SK-N-SH treated with all-trans-retinoic acid at 6 μM for 48 hours (cell line): ENCODE measurements around the gene TDRD3.

Source experiments
- ATAC-seq: fragments of 200-7000 bp; cut with Tn5 transposase; 3 replicates; pipeline ENCODE4 v1.9.1; 2020; ENCODE audit warnings: mild to moderate bottlenecking, moderate library complexity
- ARNTL ChIP-seq: fragments of 450-650 bp; formaldehyde crosslinking; IDR thresholded peaks from 2 replicates; pipeline ENCODE4 v1.5.0; 2020; ENCODE audit warnings: low read depth, mild to moderate bottlenecking, moderate library complexity, borderline replicate concordance
- BACH2 ChIP-seq: fragments of 250-450 bp; sonication (Bioruptor Pico); IDR thresholded peaks from 2 replicates; pipeline ENCODE4 v1.9.0; 2021; ENCODE audit warnings: mild to moderate bottlenecking, borderline replicate concordance
- ESRRG ChIP-seq: fragments of 250-450 bp; sonication (Bioruptor Pico); IDR thresholded peaks from 2 replicates; pipeline ENCODE4 v1.6.1; 2021; ENCODE audit warnings: mild to moderate bottlenecking
- ISL1 ChIP-seq: fragments of 250-450 bp; sonication (Bioruptor Pico); IDR thresholded peaks from 2 replicates; pipeline ENCODE4 v2.1.2; 2022; ENCODE audit warnings: mild to moderate bottlenecking, moderate library complexity
- PPARA ChIP-seq: fragments of 250-450 bp; sonication (Bioruptor Pico); IDR thresholded peaks from 2 replicates; pipeline ENCODE4 v1.5.0; 2020; ENCODE audit warnings: mild to moderate bottlenecking, borderline replicate concordance
- RARB ChIP-seq: fragments of 250-450 bp; sonication (Bioruptor Pico); IDR thresholded peaks from 2 replicates; pipeline ENCODE4 v1.8.0; 2021; ENCODE audit warnings: mild to moderate bottlenecking, moderate library complexity
- SNAI2 ChIP-seq: fragments of 250-450 bp; sonication (Bioruptor Pico); IDR thresholded peaks from 2 replicates; pipeline ENCODE4 v1.5.0; 2020; ENCODE audit warnings: mild to moderate bottlenecking, moderate library complexity
- TCF4 ChIP-seq: fragments of 250-450 bp; sonication (Bioruptor Pico); IDR thresholded peaks from 2 replicates; pipeline ENCODE4 v1.8.0; 2021; ENCODE audit warnings: mild to moderate bottlenecking, moderate library complexity, borderline replicate concordance
- TOX ChIP-seq: fragments of 250-450 bp; sonication (Bioruptor Pico); IDR thresholded peaks from 2 replicates; pipeline ENCODE4 v1.8.0; 2021; ENCODE audit warnings: mild to moderate bottlenecking, moderate library complexity, borderline replicate concordance
- ZC3H10 ChIP-seq: fragments of 250-450 bp; sonication (Bioruptor Pico); IDR thresholded peaks from 2 replicates; pipeline ENCODE4 v1.5.1; 2021; ENCODE audit warnings: mild to moderate bottlenecking, moderate library complexity
- ZFP3 ChIP-seq: fragments of 250-450 bp; sonication (Bioruptor Pico); IDR thresholded peaks from 2 replicates; pipeline ENCODE4 v1.5.0; 2020; ENCODE audit warnings: mild to moderate bottlenecking, moderate library complexity
- ZFP30 ChIP-seq: fragments of 450-650 bp; formaldehyde crosslinking; IDR thresholded peaks from 2 replicates; pipeline ENCODE4 v1.5.0; 2022; ENCODE audit warnings: mild to moderate bottlenecking, moderate library complexity
- ZNF565 ChIP-seq: fragments of 450-650 bp; formaldehyde crosslinking; conservative IDR thresholded peaks from 2 replicates; pipeline ENCODE4 v1.5.0; 2020; ENCODE audit warnings: low read depth, mild to moderate bottlenecking, moderate library complexity
- ZNF70 ChIP-seq: fragments of 450-650 bp; formaldehyde crosslinking; IDR thresholded peaks from 2 replicates; pipeline ENCODE4 v1.5.0; 2020; ENCODE audit warnings: mild to moderate bottlenecking, moderate library complexity
- TF ChIP-seq, protein P1 (sequence below): fragments of 250-450 bp; sonication (Bioruptor Pico); IDR thresholded peaks from 2 replicates; pipeline ENCODE4 v1.8.0; 2021; ENCODE audit warnings: low read depth, mild to moderate bottlenecking, moderate library complexity, borderline replicate concordance
- TF ChIP-seq, protein P2 (sequence below): fragments of 250-450 bp; sonication (Bioruptor Pico); IDR thresholded peaks from 2 replicates; pipeline ENCODE4 v1.5.0; 2020; ENCODE audit warnings: mild to moderate bottlenecking, moderate library complexity
- TF ChIP-seq, protein P3 (sequence below): fragments of 250-450 bp; sonication (Bioruptor Pico); IDR thresholded peaks from 2 replicates; pipeline ENCODE4 v1.5.1; 2021; ENCODE audit warnings: mild to moderate bottlenecking, moderate library complexity
- TF ChIP-seq, protein P4 (sequence below): fragments of 250-450 bp; sonication (Bioruptor Pico); IDR thresholded peaks from 2 replicates; pipeline ENCODE4 v1.5.1; 2020; ENCODE audit warnings: low read depth, mild to moderate bottlenecking, moderate library complexity

Gene TDRD3

GRCh38 chr13:60427285-60427684 is 30.3 kb downstream of the TDRD3 start:
- ATAC-seq = no peak
- TF ChIP-seq ZNF70 (CRISPR knock-in tag) (no peak), ISL1 (CRISPR knock-in tag) (no peak), ZFP30 (CRISPR knock-in tag) (no peak)
- TF ChIP-seq, protein P1, sequence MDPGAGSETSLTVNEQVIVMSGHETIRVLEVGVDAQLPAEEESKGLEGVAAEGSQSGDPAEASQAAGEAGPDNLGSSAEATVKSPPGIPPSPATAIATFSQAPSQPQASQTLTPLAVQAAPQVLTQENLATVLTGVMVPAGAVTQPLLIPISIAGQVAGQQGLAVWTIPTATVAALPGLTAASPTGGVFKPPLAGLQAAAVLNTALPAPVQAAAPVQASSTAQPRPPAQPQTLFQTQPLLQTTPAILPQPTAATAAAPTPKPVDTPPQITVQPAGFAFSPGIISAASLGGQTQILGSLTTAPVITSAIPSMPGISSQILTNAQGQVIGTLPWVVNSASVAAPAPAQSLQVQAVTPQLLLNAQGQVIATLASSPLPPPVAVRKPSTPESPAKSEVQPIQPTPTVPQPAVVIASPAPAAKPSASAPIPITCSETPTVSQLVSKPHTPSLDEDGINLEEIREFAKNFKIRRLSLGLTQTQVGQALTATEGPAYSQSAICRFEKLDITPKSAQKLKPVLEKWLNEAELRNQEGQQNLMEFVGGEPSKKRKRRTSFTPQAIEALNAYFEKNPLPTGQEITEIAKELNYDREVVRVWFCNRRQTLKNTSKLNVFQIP = no peak

DNA sequence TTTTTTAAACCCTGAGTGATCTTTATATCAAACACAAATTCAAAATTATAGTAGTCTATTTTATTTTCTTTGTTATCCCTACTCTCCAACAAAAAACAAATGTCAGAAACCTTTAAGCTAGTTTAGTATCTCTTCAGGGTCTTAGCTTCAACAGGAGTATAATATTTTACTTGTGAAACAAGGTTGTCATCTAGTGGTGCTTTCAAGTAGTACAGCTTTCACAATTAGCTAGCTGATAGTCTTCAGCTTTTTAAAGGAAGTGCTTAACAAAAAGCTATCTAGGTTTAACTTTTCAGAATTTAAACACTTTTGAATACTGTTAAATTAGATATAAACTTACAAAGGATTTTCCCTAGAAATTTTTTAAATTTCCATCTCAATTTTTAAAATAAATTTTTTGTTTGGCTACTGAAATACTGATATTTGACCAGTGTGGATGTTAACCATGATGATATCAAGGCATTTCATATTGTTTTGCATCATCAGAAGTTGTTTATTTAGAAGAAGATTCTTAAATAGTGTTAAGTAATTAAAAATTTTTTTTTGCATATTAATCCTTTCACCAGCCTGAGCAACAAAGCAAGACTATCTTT is 34.2 kb downstream of the TDRD3 start:
- peak; percentile 92 for ATAC-seq
- no peak for TF ChIP-seq BACH2 (CRISPR knock-in tag)
- no peak for TF ChIP-seq ESRRG (CRISPR knock-in tag)
- TF ChIP-seq, protein P2, sequence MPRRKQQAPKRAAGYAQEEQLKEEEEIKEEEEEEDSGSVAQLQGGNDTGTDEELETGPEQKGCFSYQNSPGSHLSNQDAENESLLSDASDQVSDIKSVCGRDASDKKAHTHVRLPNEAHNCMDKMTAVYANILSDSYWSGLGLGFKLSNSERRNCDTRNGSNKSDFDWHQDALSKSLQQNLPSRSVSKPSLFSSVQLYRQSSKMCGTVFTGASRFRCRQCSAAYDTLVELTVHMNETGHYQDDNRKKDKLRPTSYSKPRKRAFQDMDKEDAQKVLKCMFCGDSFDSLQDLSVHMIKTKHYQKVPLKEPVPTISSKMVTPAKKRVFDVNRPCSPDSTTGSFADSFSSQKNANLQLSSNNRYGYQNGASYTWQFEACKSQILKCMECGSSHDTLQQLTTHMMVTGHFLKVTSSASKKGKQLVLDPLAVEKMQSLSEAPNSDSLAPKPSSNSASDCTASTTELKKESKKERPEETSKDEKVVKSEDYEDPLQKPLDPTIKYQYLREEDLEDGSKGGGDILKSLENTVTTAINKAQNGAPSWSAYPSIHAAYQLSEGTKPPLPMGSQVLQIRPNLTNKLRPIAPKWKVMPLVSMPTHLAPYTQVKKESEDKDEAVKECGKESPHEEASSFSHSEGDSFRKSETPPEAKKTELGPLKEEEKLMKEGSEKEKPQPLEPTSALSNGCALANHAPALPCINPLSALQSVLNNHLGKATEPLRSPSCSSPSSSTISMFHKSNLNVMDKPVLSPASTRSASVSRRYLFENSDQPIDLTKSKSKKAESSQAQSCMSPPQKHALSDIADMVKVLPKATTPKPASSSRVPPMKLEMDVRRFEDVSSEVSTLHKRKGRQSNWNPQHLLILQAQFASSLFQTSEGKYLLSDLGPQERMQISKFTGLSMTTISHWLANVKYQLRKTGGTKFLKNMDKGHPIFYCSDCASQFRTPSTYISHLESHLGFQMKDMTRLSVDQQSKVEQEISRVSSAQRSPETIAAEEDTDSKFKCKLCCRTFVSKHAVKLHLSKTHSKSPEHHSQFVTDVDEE (CRISPR knock-in tag) = no peak
- no peak for TF ChIP-seq ZNF565
- TF ChIP-seq RARB (CRISPR knock-in tag) = no peak
- TF ChIP-seq, all 23 proteins: peak for 0

DNA sequence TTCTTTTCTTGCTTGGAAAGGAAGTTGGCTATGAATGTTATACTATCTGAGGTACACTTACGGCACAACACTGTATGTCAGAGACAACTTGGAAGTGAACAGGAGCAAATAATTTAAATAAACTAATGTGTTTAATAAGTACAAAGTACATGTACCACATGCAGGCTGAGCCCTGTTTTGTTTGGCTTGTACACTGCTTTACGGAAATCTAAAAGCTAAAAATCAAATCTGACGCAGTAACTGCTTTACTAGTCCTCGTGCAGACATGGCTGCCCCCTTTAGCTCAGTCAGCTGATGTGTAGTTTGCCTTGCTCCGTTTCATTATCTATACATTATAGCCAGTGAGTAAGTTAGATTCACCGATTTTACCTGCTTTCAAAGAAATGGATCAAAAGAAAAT is 36.5 kb downstream of the TDRD3 start:
- ATAC-seq = no peak
- TF ChIP-seq RARB (CRISPR knock-in tag) = no peak
- TF ChIP-seq ZC3H10 = no peak
- TF ChIP-seq ISL1 (CRISPR knock-in tag) = no peak
- no peak for TF ChIP-seq TOX (CRISPR knock-in tag)
- no peak for TF ChIP-seq ZFP30 (CRISPR knock-in tag)
- TF ChIP-seq SNAI2 (CRISPR knock-in tag) = no peak
- TF ChIP-seq, protein P3, sequence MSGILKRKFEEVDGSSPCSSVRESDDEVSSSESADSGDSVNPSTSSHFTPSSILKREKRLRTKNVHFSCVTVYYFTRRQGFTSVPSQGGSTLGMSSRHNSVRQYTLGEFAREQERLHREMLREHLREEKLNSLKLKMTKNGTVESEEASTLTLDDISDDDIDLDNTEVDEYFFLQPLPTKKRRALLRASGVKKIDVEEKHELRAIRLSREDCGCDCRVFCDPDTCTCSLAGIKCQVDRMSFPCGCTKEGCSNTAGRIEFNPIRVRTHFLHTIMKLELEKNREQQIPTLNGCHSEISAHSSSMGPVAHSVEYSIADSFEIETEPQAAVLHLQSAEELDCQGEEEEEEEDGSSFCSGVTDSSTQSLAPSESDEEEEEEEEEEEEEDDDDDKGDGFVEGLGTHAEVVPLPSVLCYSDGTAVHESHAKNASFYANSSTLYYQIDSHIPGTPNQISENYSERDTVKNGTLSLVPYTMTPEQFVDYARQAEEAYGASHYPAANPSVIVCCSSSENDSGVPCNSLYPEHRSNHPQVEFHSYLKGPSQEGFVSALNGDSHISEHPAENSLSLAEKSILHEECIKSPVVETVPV (CRISPR knock-in tag) = no peak
- no peak for TF ChIP-seq ESRRG (CRISPR knock-in tag)
- no peak for TF ChIP-seq ZFP3 (CRISPR knock-in tag)
- TF ChIP-seq TCF4 (CRISPR knock-in tag) = no peak
- TF ChIP-seq PPARA (CRISPR knock-in tag) = no peak
- TF ChIP-seq ZNF70 (CRISPR knock-in tag) = no peak
- TF ChIP-seq, protein P2 (CRISPR knock-in tag) = no peak

DNA sequence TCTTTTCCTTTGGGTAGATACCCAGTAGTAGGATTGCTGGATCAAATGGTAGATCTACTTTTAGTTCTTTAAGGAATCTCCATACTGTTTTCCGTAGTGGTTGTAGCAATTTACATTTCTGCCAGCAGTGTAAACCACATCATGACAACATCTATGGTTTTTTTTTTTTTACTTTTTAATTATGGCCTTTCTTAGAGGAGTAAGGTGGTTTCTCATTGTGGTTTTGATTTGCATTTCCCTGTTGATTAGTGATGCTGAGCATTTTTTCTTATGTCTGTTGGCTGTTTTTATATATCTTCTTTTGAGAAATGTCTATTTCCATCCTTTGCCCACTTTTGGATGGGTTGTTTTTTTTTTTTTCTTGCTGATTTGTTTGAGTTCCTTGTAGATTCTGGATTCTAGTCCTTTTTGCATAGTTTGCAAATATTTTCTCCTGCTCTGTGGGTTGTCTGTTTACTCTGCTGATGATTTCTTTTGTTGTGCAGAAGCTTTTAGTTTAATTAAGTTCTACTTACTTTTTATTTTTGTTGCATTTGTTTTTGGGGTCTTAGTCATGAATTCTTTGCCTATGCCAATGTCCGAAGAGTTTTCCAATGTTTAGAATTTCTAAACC is 38.8 kb downstream of the TDRD3 start:
- no peak for ATAC-seq
- TF ChIP-seq, protein P3 (CRISPR knock-in tag) = no peak
- no peak for TF ChIP-seq TOX (CRISPR knock-in tag)
- TF ChIP-seq, protein P4, sequence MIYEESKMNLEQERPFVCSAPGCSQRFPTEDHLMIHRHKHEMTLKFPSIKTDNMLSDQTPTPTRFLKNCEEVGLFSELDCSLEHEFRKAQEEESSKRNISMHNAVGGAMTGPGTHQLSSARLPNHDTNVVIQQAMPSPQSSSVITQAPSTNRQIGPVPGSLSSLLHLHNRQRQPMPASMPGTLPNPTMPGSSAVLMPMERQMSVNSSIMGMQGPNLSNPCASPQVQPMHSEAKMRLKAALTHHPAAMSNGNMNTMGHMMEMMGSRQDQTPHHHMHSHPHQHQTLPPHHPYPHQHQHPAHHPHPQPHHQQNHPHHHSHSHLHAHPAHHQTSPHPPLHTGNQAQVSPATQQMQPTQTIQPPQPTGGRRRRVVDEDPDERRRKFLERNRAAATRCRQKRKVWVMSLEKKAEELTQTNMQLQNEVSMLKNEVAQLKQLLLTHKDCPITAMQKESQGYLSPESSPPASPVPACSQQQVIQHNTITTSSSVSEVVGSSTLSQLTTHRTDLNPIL (CRISPR knock-in tag) = no peak
- no peak for TF ChIP-seq ARNTL (CRISPR knock-in tag)
